ENCODE results near the gene EVC.

Gene EVC

DNA sequence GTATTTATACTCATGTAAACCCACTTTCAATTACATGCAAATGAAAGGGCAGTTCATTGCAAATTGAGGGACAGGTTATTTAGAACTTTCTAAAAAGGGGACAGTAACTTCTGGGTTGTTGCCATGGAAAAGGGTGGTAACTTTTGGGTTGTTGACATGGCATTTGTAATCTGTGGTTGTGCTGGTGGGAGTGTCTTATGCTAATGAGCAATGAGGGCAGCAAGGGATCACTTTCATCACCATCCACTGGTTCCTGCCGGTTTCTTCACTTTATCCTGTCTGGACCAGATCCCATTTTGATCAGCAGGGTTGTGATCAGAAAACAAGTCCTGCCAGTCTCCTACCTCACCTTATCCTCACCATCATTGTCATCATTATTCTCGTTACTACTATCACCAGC lies 32.0 kb downstream of the EVC start:
- TF ChIP-seq, protein P1, sequence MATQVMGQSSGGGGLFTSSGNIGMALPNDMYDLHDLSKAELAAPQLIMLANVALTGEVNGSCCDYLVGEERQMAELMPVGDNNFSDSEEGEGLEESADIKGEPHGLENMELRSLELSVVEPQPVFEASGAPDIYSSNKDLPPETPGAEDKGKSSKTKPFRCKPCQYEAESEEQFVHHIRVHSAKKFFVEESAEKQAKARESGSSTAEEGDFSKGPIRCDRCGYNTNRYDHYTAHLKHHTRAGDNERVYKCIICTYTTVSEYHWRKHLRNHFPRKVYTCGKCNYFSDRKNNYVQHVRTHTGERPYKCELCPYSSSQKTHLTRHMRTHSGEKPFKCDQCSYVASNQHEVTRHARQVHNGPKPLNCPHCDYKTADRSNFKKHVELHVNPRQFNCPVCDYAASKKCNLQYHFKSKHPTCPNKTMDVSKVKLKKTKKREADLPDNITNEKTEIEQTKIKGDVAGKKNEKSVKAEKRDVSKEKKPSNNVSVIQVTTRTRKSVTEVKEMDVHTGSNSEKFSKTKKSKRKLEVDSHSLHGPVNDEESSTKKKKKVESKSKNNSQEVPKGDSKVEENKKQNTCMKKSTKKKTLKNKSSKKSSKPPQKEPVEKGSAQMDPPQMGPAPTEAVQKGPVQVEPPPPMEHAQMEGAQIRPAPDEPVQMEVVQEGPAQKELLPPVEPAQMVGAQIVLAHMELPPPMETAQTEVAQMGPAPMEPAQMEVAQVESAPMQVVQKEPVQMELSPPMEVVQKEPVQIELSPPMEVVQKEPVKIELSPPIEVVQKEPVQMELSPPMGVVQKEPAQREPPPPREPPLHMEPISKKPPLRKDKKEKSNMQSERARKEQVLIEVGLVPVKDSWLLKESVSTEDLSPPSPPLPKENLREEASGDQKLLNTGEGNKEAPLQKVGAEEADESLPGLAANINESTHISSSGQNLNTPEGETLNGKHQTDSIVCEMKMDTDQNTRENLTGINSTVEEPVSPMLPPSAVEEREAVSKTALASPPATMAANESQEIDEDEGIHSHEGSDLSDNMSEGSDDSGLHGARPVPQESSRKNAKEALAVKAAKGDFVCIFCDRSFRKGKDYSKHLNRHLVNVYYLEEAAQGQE (IDR thresholded peaks at IDR 0.05; ENCODE audit: insufficient read depth in 1 of 2, low read depth in 2 of 2, low read length in 2 of 2), result no peak
- TF ChIP-seq FOXP2 (optimal IDR thresholded peaks at IDR 0.05; ENCODE audit: borderline replicate concordance, extremely low read depth, extremely low read length, insufficient read depth) (no peak), TAF1 (IDR thresholded peaks at IDR 0.05; ENCODE audit: borderline replicate concordance, insufficient read depth, low read length) (no peak), POLR2AphosphoS5 (IDR thresholded peaks at IDR 0.05; ENCODE audit: low read depth, low read length) (no peak), SIN3A (IDR thresholded peaks at IDR 0.05; ENCODE audit: borderline replicate concordance, insufficient read depth, low read length) (no peak)

DNA sequence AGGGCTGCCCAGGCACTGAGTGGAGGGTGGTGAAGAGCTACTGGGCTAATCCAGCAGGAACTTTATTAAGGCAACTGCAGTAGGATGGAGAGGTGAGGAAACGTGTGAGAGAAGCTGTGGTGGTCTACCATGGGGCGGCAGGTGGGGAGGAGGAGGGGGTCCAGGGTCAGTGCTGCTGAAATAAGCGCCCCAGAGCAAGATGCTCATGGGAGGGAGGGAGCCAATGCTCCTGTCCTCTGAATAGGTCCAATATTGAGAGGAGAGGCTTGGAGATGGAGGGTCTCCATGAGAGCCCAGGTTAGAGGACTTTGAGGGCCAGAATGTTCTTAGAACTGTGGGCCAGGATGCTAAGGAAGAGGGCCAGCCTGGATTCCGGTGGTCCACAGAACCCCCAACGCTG lies 35.2 kb downstream of the EVC start:
- TF ChIP-seq, protein P1 (IDR thresholded peaks at IDR 0.05; ENCODE audit: insufficient read depth in 1 of 2, low read depth in 2 of 2, low read length in 2 of 2), result no peak
- TF ChIP-seq SIN3A (IDR thresholded peaks at IDR 0.05; ENCODE audit: borderline replicate concordance, insufficient read depth, low read length), result no peak
- TF ChIP-seq POLR2AphosphoS5 (IDR thresholded peaks at IDR 0.05; ENCODE audit: low read depth, low read length), result no peak
- no peak for TF ChIP-seq FOXP2 (optimal IDR thresholded peaks at IDR 0.05; ENCODE audit: borderline replicate concordance, extremely low read depth, extremely low read length, insufficient read depth)
- TF ChIP-seq TAF1 (IDR thresholded peaks at IDR 0.05; ENCODE audit: borderline replicate concordance, insufficient read depth, low read length), result no peak

DNA sequence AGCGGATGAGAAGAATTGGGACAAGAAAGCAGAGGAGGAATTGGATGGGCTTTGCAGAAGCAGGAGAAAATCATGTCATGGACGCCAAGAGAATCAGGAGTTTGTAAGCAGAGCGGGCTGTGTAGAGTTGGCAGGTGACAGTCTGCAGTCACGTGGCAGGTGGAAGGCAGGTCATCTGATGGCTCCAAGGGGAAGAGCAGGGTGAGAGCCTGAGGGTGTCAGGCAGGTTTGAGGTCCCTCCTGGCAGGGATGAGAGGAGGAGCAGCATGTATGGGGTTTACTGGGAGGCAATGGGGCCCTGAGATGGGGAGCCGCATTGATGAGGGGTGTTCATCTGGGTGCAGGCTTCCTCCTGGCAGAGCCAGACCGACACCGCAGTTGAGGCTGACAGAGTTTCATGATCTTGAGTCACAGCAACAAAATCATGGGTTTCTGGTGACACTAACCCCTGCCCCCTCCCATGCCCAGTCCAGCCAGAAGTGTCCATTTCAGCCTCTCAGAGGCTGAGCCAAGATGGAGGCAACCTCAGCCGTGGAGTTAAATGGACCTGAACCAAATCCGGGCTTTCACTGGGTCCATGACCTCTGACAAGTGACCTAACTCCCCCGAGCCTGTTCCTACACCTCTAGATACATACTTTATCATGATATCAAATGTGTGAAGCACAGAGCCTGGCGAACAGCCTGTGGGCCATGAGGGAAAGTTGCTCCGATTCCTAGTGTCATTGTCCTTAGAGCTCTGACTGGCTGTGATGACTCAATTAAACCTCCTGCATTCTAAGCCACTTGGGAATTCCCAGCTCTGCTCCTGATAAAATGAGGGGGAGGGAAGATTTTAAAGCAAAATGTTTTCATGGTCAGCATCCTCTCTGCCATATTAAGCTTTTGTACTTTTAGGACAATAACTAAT lies 36.1 kb downstream of the EVC start:
- TF ChIP-seq TAF1 (IDR thresholded peaks at IDR 0.05; ENCODE audit: borderline replicate concordance, insufficient read depth, low read length) (no peak), SIN3A (IDR thresholded peaks at IDR 0.05; ENCODE audit: borderline replicate concordance, insufficient read depth, low read length) (no peak), FOXP2 (optimal IDR thresholded peaks at IDR 0.05; ENCODE audit: borderline replicate concordance, extremely low read depth, extremely low read length, insufficient read depth) (no peak)
- TF ChIP-seq, protein P1 (IDR thresholded peaks at IDR 0.05; ENCODE audit: insufficient read depth in 1 of 2, low read depth in 2 of 2, low read length in 2 of 2), result no peak

DNA sequence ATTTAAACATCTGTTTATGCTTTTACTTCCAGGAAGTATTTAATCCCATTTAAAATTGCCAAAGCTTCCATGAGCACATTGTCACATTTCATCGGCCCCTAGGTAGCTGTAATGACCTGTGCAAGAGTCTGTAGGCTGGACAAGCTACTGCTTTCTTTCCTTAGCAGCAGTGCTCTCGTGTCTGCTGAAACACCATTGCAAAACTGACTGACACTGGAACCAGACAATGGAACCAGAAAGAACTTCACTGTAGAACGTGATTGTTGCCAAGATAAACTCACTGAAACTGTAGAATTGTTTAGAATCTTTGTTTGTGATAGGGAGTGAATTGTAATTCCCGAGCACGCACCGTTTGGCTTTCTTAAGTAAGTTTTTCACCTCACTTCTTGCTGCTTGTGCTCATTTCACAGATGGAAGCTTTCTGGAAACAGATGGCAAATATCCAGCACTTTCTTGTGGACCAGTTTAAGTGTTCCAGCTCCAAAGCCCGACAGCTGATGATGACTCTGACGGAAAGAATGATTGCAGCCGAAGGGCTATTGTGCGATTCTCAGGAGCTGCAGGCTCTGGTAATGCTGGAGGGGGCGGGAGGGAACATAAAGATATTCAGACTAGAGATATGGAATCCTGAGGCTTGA lies 36.9 kb downstream of the EVC start:
- TF ChIP-seq TAF1 (IDR thresholded peaks at IDR 0.05; ENCODE audit: borderline replicate concordance, insufficient read depth, low read length) (no peak), SIN3A (IDR thresholded peaks at IDR 0.05; ENCODE audit: borderline replicate concordance, insufficient read depth, low read length) (no peak), FOXP2 (optimal IDR thresholded peaks at IDR 0.05; ENCODE audit: borderline replicate concordance, extremely low read depth, extremely low read length, insufficient read depth) (no peak), POLR2AphosphoS5 (IDR thresholded peaks at IDR 0.05; ENCODE audit: low read depth, low read length) (no peak)
- TF ChIP-seq, protein P1 (IDR thresholded peaks at IDR 0.05; ENCODE audit: insufficient read depth in 1 of 2, low read depth in 2 of 2, low read length in 2 of 2), result no peak
